Stimulated activated CD4-positive, alpha-beta T cell treated with anti-CD3 and anti-CD28 coated beads, Interleukin-2, amount 100 ng/mL, for 48 hours (primary cell): ENCODE results near the gene COMT.

Experiments
- DNase-seq, 2 donors: peaks; one replicate each; pipeline ENCODE4 v3.0.0-alpha.2; 2020

Gene COMT

DNA sequence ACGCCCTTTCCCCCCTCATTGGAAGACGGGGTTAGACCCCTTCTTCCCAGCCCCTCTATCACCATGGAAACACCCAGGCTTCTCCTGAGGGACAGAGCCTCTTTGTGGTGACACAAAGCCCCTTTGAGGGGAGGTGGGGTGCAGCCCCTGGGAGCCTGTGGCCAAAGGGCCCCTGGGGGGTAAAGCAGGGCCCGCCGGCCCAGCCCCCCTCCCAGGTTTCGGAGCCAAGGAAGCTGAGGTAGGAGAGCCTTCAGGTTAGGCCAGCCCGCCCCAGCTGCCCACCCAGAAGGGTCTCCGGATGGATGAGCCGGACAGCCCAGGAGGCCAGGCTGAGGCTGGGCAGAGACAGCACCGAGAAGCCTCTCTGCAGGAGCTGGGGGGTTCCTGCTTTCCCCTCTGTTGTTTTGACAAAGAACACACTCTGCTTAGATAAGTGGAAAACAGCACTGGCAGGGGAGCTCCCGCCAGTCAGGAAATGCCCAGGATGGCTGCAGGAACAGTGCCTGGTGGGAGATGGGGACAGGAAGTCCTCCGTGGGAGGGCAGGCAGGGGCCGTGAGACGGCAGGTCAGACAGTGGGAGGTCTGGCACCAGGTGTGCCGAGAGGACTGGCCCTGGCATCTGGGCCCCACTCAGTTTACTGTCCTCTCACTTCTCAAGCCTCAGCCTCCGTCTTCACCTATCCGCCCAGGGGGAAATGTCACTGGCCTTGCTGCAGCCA lies 56.8 kb downstream of the COMT start:
- no peak for DNase-seq

- DNase-seq, result no peak
Observed at GRCh38 chr22:19998991-19999820, 57.6 kb downstream of the COMT start.

- no peak for DNase-seq
Observed at GRCh38 chr22:20000246-20001081, 58.9 kb downstream of the COMT start.

DNA sequence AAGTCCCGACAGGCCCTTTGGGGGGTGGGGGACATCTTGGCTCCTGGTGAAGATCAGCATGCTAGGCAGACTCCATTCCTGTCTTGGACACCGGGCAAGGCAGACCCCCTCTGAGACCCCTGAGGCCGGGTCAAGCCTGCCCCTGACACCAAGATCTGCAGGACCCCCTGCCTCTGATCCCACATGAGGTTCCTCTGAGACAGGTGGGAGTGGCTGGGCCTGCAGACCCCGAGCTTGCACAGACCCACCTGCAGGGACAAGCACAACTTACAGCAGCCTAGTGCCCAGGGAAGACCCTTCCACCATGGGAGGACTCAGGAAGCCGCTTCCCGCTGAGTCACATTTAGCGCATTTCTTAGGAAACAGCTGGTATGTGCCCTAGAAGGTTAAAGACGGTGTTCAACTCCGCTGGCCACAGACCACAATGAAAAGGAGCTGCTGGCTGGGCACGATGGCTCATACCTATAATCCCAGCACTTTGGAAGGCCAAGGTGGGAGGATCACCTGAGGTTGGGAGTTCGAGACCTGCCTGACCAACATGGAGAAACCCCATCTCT lies 59.6 kb downstream of the COMT start:
- DNase-seq, result no peak

DNA sequence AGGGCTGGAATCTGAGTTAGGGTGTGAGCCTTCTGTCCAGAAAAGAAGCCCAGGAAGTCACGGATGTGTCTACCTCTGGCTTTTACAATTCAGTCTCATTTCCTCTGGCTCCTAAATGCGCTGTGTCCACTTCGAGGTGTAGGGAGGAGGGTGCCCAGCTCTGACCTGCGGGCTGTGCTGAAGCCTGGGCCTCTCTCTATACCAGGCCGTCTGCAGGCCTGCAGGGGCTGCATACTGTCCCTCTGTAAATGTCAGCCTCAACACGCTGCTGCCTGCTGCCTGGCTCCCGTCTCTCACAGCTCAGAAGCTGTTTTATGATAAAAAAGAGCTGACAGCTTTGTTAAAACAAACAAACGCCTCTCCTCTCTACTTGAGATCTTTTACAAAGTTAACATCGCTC lies 60.6 kb downstream of the COMT start:
- DNase-seq, result no peak

DNA sequence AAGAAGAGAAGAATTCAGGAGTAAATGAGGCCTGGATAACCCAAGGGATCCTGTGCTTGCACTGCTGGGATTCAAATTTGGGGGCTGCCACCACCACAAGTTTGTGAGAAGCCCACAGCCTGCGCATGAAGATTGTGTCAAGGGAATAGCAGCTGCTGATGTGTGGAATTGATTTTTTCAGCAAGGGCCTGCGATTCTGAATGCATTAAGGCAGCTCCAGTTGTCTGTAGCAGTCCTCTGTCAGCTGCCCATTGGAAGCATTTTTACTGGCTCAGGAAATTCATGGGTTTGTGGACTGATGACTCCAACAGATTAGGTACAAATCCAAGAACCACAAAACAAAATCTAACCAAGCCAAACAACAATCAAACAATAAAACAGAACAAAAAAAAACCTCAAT lies 61.1 kb downstream of the COMT start:
- no peak for DNase-seq

DNA sequence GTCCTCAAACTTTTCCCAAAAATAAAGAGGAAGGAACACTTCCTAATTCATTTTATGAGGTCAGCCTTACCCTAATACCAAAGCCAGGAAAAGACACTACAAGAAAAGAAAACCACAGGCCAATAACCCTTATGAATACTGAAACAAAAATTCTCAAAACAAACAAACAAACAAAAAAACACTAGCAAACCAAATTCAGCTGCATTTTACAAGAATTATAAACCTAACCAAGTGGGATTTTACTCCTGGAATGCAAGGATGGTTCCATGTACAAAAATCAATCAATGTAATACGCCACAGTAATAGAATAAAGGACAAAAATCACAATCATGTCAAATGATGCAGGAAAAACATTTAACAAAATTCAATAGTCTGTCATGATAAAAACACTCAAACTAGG lies 61.7 kb downstream of the COMT start:
- DNase-seq, result no peak

GRCh38 chr22:20004464-20004863 lies 62.9 kb downstream of the COMT start:
- DNase-seq, result no peak

DNA sequence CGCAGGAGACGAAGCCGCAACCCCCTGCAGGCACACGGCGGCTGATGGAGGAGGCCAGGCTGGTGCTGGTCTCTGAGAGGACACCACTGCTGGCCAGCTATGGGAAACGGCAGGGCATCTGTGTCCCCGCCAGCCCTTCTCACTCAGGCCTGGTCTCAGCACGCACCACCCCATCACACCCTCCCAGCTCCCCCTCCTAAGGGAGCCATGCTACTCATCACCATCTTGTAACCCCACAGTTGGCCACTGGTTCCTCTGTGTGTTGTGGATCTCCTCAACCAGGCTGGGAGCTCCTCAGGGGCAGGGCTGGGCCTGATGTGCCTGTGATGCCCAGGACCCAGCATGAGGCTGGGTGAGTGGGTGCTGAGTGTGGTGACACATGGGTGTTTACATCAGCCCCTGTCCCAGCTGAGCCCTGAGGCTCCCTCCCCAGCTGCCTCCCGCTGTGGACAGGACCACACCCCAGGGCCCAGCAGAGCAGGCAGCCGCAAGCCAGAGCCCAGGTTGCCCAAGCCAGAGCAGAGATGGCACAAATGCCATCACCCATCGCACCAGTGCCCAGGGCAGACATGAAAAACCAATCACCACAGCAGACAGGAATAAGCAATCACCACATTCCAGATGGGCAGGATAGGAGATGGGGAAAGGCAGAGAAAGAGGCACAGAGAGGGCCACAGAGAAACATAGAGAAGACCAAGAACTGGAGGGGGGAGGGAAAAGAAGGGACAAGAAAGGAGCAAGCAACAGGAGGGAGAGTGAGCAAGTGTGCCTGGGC lies 66.8 kb downstream of the COMT start:
- DNase-seq, result no peak

DNA sequence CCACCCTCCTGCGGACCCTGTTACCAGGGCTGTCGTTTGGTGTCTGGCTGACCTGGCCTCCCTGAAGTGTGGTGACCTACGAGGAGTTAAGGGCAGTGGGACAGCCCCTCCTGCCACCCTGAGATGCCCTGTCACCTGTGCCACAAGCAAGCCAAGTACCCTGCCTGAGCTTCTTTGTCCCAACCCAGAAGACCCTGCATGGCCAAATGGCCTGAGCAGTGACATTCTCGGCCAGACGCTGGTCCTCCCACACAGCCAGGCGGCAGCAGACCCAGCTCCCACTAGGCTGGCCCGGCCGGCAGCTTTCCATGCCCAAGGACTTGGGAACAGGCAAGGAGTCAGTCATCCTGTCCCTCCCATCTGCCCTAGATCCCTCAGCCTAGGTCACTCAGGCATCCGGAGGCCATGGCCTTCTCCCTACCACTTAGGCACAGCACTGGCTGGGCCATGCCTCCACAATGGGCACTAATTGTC lies 67.5 kb downstream of the COMT start:
- no peak for DNase-seq

DNA sequence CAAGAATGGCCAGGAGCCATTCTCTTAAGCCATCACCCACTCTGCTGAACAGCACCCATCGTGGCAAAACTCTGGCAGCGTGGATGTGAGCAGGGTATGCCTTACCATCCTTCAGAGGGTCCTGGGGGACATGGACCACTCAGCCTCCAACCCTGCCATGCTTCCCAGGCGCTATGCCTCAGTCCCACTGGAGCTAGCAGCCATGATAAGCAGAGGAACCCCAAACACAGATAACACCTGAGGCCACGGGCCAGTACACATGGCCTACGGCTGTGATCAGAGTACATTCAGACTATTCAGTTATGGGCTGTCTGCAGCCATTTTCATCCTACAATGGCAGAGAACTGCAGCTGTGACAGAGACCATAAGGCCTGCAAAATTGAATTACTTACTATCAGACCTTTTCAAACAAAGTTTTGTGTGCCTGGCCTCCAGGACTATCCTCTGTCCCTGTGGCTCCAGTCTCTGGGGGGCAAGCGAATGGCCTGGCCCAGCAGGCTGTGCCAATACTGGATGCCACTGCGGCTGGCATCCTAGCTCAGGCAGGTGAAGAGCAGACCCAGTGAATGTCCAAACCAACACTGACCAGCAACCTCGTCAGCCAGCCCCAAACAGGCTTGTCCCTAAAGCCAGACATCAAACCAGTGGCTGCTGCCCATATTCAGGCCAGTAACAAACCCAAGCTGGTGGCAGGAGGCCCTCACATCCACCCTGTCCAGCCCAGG lies 68.2 kb downstream of the COMT start:
- no peak for DNase-seq

- DNase-seq, result no peak
Observed at GRCh38 chr22:20010307-20011122, 68.9 kb downstream of the COMT start.

- no peak for DNase-seq
Observed at GRCh38 chr22:20011123-20011992, 69.8 kb downstream of the COMT start.

GRCh38 chr22:20011993-20012740 lies 70.6 kb downstream of the COMT start:
- DNase-seq, result no peak

DNA sequence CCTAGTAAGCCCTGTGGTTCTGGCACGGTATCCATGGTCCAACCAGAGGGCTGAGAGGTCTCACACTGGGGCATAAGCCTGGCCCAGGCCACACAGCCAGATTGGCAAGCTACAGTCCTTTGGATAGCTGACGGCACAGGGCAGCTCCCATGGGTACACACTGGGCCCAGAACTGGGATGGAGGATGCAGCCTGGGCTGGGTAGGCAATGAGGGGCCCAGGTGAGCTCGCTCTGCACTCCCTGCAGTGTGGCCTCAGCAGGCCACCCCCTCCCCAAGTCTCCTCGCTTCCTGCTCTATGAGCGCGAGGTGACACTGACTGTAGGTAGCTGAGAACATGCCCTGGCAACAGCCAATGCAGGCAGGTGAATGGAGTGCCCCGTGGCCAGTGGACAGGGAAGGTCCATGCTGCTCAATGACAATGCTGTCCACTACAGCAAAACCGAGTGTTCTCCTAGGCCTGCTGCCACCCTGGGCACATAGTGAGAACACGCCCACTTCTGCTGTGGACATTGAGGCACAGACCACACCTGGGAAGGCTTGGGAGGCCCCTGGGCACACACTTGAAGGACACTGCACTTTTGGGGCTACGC lies 71.3 kb downstream of the COMT start:
- DNase-seq, result no peak

- peak in 1 of 2 donors; percentile 22 for DNase-seq
Observed at GRCh38 chr22:20013382-20013871, 71.9 kb downstream of the COMT start.

DNA sequence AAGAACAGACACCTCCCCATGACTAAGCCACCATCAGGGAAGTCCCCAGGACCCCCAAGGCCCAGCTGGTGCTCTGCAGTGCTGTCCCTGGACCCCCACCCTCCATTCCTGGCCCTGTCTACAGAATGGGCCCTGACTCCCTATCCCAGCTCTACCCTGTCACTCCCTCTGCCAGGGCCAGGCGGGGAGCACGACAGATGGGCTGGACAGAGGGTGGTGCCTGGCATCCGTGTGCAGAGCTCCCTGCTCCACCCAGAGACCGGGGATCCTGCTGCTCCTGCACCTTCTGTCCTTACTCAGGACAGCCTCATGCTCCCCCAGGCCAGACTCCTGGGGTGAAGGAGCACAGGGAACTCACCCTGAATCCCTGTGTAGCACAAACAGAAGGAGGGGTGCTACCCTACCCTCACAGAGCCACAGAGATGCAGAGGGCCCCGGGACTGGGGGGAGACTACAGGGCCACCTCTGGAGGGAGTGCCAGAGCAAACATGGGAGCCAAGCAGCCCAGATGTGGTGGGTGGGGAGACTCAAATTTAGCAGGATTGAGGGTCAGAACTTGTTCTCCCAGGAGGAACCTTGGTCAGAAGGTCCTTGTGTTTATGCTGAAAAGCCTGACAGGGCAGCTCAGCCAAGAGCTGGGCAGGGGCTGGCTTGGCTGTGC lies 73.1 kb downstream of the COMT start:
- no peak for DNase-seq

DNA sequence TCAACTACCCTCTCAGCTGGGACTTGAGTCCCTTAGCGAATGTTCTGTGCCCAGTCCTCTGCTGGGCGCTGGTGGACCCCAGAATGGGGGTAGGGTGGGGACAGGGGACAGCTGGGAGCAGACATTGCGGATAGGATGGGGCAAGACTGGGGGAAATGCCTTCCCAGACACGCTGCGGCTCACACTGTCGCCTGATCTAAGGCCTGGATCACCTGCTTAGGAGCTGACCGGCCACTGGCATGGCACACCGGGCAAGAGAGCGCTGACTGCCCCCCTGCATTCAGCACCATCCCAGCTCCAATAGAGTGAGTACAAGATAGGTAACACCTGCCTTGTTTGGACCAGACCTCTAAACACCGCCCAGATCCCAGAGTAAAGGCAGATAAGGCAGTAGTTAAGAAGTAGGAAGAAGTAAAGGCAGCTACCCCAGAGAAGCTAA lies 73.6 kb downstream of the COMT start:
- no peak for DNase-seq
